HG03060 (cell line): Measurements from ENCODE around the gene TTC13.
"Not testable (repeated sequence)": the region's sequence is repeated elsewhere in the genome, so short reads cannot be mapped to it uniquely, and the experiment has no call there.

ENCODE experiments used
- ATAC-seq: cut with Tn5 transposase; IDR thresholded peaks from one replicate; pipeline ENCODE4 v1.9.1; 2021; ENCODE audit warnings: low read depth, moderate number of reproducible peaks; ENCODE audit not compliant: unreplicated experiment

Gene TTC13

DNA sequence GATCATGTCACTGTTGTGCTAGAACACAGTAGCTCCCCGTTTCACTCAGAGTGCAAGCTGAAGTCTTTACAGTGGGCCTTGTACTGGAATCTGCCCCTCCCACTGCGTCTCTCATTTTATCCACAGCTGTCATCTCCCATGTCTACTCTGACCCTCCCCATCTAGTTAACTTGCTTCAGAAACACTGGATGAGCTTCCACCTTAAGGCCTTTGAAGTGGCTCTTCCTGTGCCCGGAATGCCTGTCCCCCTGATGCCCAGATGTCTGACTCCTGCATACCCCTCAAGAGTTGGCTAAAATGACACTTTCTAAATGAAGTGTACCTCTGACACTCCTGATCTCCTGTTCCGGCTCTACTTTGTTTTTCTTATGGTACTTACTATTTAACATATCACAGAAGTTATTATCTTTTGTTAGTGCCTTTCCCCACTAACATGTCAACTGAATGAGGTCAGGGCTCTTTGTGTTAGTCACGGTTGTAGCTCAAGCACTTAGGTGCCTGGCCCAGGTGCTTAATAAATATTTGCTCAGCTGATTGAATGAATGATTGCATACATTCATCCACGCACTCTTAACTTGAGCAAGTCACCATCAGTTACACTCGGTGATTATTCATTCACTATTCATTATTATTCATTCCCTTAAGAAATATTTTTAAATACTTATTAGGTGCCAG, 13.6 kb upstream of the TTC13 start:
- no peak for ATAC-seq

DNA sequence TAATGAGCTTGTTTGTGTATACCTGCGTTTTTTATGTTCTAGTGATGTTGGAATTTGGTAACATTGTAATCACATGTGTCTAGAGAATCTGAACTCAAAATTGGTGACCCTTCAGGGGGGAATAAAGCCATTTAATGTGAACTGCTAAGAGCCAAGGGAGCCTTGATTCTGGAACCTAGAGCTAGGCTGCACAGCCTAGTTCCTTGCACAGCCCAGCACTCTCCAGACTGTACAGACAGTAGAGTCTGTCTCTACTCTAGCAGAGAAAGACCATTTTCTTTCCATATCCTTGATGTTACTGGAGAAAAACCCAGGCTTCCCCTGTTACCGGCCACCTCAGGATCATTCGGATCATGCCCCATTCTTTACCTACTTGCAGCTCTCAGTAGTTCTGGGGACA, 8.8 kb upstream of the TTC13 start:
- ATAC-seq: no peak

DNA sequence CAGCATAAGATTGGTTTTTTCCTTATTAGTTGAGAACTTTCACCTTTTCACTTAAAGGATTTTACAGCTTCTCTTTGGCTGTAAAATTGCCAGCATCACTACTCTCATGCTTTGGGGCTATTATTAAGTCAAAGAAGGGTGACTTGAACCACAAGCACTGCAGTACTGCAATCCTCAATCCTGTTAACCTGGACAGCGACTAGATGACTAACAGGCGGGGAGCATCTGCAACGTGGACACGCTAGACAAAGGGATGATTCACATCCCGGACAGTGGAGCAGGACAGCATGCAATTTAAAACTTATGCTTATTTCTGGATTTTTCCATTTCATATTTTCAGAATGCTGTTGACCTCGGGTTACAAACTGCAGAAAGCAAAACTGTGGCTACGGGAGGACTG, 8.3 kb upstream of the TTC13 start:
- ATAC-seq: no peak

DNA sequence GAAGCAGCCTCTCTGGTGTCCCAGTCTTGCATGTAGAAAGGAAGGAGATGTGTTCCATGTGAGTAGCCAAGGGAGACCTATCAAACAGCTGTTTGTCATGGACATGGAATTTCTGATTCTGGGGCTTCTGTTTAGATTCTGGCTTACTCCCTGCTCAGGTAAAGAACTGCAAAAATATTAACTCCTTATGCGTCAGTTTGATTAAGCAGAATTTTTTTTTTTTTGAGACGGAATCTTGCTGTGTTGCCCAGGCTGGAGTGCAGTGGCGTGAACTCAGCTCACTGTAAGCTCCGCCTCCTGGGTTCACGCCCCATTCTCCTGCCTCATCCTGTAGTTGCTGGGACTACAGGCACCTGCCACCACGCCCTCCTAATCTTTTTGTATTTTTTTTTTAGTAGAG, 7.0 kb upstream of the TTC13 start:
- ATAC-seq: no peak

DNA sequence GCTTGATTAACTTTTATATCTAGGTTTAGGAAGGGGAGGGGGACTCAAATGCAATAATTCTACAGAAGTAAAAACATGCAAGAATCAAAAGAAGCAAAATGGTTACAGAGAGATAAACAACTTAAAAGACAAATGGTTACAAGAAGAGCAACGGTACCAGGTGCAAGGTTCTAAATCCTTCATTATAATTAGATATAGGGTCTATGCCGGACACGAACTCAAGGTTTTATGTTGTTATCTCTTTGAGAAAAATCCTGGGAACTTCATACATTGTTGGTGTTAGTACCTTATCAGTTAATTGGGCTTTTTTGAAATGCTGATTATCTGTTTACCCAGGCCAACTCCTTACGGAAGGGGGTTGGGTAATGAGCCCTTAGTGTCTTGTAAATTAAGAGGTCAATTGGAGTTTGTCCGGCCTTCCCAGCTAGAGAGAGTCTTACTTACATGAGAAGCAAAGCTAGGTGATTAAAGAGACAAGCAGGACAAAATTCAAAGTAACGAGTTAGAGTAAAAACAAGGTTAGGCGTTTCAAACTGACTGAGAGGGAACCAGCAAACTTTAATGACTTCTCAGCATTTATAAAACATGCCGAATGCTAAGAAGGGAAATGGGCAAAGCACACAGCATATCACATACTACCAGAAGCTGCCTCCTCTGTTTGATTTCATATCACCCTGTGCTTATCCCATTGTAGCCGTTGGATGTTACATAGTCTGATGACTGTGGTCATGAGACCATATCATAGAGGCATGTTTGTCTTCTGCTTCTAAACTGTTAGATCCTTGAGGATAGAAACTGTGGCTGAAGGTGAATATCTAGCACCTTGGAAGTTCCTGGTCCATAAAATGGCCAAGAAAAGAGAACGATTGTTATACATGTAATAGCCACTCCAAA, 6.2 kb upstream of the TTC13 start:
- not testable (repeated sequence) for ATAC-seq

DNA sequence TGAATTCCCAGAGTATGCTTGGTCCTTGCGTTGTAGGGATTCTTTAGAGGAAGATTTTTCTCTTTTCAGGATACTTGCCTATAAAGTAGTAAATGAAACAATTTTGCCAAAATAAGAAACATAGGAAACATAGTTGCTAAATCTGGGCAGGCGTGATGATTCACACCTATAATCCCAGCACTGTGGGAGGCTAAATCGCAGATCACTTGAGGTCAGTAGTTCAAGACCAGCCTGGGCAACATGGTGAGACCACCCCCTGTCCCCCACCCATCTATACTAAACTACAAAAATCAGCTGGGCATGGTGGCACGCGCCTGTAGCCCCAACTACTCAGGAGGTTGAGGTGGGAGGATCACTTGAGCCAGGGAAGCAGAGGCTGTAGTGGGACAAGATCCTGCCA, 5.2 kb upstream of the TTC13 start:
- ATAC-seq: no peak

DNA sequence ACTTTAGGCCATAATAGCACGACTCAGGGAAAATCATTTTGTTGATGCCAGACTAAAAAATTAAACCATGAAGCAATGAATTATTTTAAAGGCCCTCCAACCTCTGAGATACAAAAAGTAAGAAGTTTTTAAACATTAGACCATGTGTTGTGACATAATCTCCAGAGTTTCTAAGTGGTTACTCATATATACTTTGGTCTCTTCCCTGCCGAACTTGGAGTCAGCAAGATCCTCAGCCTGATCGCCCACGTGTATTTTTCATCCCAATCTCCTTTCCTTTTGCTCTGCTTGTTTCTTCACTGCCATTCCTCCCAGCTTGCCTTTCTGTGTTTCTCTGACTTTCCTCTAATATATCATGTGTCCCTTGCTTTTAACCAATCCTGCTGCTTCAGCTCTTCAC, 4.0 kb upstream of the TTC13 start:
- ATAC-seq: no peak

DNA sequence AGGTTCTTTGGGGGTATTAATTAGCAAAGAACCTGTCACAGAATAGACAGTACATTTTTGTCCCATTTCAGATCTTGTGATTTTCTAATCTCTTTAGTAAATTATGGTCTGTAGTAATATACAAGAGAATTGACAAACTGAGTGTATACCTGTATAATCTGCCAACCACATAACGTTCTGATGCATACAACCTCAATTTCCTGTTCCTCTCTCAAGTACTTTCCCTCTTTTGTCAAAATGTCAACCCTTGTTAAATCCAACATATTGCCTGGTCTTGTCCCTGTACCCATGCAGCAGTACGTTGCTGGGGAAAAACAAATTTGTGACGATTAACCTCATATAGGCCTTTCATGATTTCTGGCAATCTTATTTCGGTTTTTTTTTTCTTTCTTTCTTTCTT, 1.3 kb upstream of the TTC13 start:
- no peak for ATAC-seq

DNA sequence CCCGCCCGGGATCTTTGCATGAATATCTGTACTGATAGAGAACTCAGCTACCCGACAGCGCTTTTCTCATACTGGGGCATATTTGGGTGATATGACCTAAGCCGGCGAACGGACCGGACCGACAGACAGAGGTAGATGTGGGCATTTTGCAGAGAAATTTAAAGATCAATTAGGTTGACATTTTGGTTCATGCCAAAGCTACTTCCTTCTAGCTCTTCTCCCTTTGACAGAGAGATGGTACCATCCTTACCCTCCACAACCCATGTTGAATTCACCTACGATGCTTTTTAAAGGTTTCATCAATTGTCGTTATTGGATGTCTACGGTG, 692 bp upstream of the TTC13 start:
- no peak for ATAC-seq

DNA sequence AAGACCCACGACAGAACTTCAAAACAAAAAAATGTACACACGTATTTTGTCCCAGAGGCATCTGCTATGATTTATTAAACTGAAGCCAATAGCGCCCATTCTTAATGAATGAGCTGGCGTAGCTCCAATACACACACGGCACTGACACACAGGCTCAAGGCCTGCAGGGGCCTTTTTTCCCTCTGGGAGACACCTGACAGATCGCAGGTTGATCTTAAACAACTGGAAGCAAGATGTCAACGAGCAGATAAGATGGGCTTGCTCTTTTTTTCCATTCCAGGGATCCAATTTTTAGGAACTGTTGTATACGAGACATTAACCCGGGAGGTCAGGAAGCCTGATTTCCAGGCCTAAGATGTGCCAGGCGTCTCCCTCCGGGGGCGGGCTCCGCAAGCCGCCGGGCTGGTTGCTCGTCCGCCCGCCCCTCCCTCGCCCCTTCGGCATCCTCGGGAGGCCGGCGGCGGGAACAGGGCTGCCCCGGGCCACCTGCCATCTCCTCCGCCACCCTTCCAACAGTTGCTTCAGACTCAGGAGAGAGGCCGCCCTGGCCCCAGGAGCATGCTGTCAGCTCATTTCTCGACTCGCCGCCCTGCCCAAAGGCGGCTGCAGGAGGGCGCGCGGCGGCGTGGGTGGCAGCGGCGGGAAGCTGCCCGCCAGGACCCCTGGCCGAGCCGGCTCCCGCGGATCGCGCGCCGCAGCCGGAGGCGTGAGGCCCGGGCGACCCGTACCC, 735 bp downstream of the TTC13 start:
- no peak for ATAC-seq

DNA sequence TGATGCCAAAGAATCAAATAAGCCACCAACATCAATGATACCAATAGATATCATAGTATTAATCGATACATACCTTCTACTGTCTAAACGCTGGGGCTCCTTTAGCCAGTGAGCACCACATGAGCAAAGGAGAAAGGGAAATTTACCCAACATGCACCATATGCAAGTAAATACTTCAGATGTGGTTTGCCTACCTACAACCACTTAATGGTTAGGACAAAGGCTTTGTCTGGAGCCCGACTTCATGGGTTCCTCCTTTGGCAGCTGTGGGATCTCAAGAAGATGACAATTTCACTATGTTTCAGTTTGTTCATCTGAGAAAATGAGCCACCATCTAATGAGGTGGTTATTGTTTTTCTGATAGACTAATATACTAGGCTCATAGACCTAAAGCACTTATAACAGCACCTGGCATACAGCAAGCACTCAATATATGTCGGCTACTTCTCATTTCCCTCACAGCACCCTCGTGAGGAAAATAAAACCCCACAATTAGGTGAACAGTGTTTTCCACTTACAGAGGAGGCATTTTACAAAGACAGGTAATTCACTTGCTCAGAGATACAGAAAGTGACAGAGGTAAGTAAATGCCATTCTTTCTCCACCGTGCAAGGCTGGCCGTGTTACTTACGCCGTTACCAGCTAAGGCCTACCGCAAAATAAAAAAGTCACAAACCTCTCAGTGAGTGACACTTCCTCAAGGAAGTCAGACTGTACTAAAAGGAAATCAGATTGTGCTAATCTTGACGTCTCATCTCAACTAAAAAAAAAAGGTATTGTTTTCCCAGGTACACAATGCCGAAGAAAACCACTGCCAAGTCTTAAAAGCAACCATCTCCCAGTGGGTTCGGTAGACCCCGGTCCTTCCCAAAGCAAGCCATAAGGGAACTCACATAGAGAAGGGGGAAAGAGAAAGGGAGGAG, 1.6 kb downstream of the TTC13 start:
- ATAC-seq: no peak

DNA sequence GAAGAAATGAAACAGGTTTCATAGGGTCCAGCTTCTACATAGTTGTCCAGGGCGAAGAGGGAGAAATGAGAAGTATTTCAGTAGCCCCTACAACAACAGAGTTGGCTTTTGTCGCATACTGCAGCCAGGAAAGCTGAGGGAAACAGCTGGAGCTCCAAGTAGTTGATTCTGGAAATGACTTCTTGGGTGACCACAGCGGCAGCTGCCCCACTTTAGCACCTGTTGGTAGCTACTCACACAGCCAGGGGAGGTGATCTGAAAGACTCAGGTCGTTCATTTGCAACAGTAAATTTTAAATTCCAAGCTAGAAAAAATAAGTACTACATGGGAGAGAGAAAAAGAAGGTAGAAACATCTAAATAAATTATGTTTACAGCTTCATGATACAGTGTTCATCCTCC, 2.3 kb downstream of the TTC13 start:
- ATAC-seq: no peak

DNA sequence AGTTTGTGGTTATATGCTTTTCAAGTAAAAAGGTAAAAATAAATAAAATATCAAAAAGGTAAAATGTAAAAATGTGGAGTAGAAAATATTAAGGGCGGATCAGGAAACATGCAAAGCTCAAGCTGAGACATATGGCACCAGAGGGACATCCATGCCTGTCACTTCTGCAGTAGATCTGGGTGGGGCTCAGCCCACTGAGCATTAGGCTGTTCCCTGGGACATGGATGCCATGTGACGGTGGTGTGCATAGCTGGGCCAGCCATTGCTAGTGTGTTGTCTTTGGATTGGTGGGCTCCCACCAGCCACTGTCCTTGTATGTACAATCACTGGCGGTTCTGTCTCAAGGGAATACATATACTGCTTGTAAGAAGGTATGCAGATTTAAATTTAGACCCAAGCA, 3.0 kb downstream of the TTC13 start:
- ATAC-seq: no peak

DNA sequence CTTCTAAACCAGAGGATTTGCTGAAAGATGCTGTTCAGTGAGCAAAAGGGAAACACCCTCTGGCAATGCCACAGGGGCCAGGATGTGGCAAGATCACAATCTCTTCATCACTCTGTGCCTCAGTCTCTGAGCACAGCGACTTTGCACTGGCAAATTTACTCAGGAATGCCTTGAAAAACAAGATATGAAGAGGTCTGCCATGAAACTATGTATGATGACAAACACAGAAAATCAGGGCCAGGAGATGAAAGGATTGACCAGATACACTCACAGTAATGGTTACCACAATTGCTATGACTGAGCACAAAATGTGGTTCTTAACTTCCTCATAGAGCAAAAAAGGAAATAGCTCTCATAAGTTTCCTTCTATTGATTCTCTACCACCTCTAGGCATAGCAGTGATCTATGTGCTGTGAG, 5.8 kb downstream of the TTC13 start:
- ATAC-seq: peak; percentile 79

DNA sequence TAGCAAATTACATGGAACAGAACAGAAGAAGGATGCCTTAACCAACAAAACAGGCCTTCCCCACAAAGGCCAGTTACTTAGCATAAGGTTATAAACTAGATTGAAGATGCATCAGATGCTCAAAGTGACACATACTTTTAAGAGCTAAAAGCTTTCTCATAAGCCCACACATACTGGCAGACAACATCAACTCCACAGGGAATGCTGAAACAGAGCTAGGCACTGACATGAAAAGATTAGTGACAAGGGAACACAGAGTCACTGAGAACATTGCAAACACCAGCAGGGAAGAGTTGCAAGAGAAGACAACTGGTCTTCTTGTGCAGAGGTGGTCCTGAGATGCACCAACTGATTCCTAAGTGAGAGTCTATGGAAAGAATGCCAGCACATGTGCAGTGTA, 6.9 kb downstream of the TTC13 start:
- no peak for ATAC-seq

DNA sequence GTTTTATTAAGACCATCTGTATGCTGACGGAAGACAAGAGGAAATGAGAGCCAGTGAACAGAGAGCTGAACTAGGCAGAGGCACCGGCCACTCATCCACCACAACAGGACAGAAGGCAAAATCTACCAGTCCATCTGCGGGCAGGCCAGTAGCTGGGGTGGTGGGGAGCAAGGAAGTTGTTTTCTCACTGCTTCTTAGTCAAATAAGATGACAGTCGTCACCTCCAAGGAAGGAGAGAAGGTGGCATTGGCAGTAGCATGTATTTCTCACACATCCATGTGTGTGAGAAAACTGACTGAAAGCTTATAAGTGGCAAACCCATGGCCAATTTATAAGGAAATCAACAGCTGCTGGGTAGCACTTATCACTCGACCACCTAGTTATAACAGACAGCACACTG, 8.2 kb downstream of the TTC13 start:
- ATAC-seq: no peak

DNA sequence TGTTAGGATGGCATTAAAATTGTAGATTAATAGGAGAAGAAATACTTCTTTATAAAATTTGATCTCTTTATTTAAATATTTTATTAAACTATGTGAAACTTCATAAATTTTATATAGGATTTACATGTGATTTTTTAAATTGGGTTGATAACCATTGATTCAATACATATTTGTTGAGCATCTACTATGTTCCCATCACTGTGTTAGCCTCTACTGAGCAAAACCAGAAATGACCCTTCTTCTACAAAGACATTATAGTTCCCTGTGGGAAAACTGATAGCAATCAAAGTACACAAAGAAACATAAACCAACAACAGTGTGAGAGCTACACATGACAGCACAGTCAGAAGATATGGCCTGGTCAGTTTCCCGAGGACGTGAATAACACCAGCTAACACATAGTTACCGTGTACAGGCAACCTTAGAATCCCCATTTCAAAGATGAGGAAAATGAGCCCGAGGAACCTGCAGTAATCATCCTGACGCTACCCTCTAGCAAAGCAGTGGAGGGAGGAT, 12.2 kb downstream of the TTC13 start:
- no peak for ATAC-seq

DNA sequence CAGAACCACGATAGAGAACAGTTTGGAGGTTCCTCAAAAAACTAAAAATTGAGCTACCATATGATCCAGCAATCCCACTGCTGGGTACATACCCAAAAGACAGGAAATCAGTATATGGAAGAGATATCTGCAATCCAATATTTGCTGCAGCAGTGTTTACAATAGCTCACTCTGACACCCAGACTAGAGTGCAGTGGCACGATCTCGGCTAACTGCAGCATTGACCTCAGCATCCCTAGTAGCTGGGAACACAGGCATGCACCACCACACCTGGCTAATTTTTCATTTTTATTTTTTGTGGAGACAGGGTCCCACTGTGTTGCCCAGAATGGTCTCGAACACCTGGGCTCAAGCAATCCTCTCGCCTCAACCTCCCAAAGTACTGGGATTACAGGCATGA, 13.1 kb downstream of the TTC13 start:
- no peak for ATAC-seq

DNA sequence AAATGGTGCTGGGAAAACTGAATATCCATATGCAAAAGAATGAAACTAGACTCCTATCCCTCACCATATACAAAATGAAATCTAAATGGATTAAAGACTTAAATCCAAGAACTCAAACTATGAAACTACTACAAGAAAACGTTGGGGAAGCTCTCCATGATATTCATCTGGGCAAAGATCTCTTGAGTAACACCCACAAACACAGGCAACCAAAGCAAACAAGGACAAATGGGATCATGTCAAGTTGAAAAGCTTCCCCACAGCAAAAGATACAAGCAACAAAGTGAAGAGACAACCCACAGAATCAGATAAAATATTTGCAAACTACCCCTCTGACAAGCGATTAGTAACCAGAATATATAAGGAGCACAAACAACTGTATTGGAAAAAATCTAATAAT, 13.8 kb downstream of the TTC13 start:
- no peak for ATAC-seq

DNA sequence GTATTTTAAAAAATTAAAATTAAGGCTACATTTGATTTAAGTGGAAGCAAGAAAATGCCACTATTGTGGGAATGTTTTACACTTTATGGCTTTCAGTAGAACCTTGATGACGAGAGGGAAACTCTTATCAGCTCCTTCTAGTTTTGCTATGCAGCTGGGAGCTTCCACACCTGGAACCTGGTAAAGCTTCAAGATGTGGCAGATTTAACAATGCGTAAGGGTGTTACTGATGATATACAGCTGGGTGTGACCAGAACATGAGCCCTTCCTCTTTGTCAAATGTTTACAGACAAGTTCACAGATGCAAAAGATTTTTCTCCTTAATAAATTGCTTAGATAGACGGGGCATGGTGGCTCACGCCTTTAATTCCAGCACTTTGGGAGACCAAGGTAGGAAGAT, 20.3 kb downstream of the TTC13 start:
- no peak for ATAC-seq
